ENCODE data around the gene ASB15.
A peak's percentile ranks its signal among the peaks of the same experiment; 100 is the strongest.

Gene ASB15

GRCh38 chr7:123665896-123666295 is 64.3 kb downstream of the ASB15 start:
- DNase-seq (ENCODE audit: low spot score) = no peak

GRCh38 chr7:123666492-123666891 is 64.9 kb downstream of the ASB15 start:
- no peak for DNase-seq (ENCODE audit: low spot score)

GRCh38 chr7:123669485-123669884 is 67.9 kb downstream of the ASB15 start:
- no peak for DNase-seq (ENCODE audit: low spot score)

GRCh38 chr7:123673137-123673732 is 71.6 kb downstream of the ASB15 start:
- no peak for DNase-seq (ENCODE audit: low spot score)

GRCh38 chr7:123673752-123674398 is 72.3 kb downstream of the ASB15 start:
- DNase-seq (ENCODE audit: low spot score) = no peak

GRCh38 chr7:123674399-123675180 is 73.0 kb downstream of the ASB15 start:
- no peak for DNase-seq (ENCODE audit: low spot score)

GRCh38 chr7:123675181-123675473 is 73.5 kb downstream of the ASB15 start:
- DNase-seq (ENCODE audit: low spot score) = no peak

DNA sequence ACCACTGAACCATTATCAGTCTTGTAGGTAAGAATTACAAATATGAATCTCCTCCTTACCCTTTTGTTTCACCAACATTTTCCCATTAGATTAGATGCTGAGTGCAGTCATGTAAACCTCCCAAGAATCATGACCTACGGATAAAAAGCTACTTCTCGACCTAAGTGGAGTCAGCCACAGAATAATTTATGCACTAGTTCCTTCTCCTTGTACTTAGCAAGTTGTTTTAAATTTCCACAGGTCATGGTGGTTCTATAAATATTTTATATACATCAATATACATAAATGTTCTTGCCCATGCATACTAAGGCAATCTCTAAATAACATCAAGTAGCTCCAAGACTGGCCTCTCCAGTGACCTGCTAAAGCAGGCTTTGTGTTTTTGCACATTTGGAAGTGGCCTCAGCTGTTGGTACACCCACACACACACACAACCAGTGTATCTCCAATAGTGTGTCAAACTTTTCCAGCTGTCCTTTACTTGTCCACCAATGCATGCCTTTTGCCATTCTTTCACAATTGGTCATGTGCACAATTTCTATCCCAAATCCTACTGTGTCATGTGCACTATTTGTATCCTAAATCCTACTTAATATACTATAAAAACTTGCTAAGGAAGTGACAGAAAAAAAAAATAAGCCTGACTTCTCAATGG is 75.6 kb downstream of the ASB15 start:
- no peak for DNase-seq (ENCODE audit: low spot score)

GRCh38 chr7:123679614-123680013 is 78.0 kb downstream of the ASB15 start:
- no peak for DNase-seq (ENCODE audit: low spot score)

GRCh38 chr7:123680580-123680979 is 79.0 kb downstream of the ASB15 start:
- no peak for DNase-seq (ENCODE audit: low spot score)

DNA sequence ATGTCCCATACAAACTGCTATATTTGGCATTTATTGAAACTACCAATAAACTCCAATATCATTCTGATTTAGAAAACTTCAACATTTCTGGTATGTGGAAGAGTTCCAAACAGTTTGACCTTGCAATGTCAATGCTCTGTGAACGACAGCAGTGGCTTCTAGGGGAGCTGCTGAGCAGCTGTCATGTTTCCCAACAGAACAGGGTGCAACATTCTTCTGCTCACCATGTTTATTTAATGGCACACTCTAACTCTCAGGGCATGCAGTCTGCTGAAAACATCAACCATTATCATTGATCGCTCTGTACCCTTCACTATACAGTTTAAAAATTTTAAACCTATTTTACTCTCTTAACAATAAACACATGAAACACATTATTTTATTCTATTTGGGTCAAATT is 79.9 kb downstream of the ASB15 start:
- DNase-seq (ENCODE audit: low spot score) = peak; percentile 17

- DNase-seq (ENCODE audit: low spot score) = peak; percentile 37
Observed at GRCh38 chr7:123682690-123683089, 81.1 kb downstream of the ASB15 start.

- no peak for DNase-seq (ENCODE audit: low spot score)
Observed at GRCh38 chr7:123687161-123687560, 85.5 kb downstream of the ASB15 start.

GRCh38 chr7:123687727-123688126 is 86.1 kb downstream of the ASB15 start:
- DNase-seq (ENCODE audit: low spot score) = no peak
